Fibroblast of lung (primary cell): Measurements from ENCODE around the gene SPACA7. TPM values are rescaled to one million over a fixed set of nuclear protein-coding genes. Genes with fewer than 3 reads are reported as not detected.

Experiments used
- DNase-seq, 2 donors: peaks; one replicate each; pipeline versions ENCODE4 v3.0.0 to v3.0.0-alpha.2; 2010; ENCODE audit warnings: low read depth in 2 of 2
- H2AFZ ChIP-seq: 2 replicates; pipeline ENCODE4 v1.5.1; 2012; ENCODE audit warnings: low read length, control low read depth, inconsistent platforms
- H3K27ac ChIP-seq: 2 replicates; pipeline ENCODE4 v1.5.1; 2011; ENCODE audit warnings: low read length, control low read depth; ENCODE audit not compliant: insufficient read depth
- H3K27me3 ChIP-seq: 2 replicates; pipeline ENCODE4 v1.5.1; 2011; ENCODE audit warnings: mild to moderate bottlenecking, low read length; ENCODE audit not compliant: control insufficient read depth, insufficient read depth
- H3K36me3 ChIP-seq: 2 replicates; pipeline ENCODE4 v1.5.1; 2011; ENCODE audit warnings: low read length; ENCODE audit not compliant: control insufficient read depth, insufficient read depth
- H3K4me1 ChIP-seq: 2 replicates; pipeline ENCODE4 v1.5.1; 2011; ENCODE audit warnings: low read length; ENCODE audit not compliant: control insufficient read depth, insufficient read depth; ENCODE audit errors: extremely low read depth
- H3K4me2 ChIP-seq: 2 replicates; pipeline ENCODE4 v1.5.1; 2011; ENCODE audit warnings: low read length, control low read depth; ENCODE audit not compliant: insufficient read depth; ENCODE audit errors: extremely low read depth
- H3K4me3 ChIP-seq, 4 experiments: fragments of 200-600 bp in 1 of 4; sonication (generic) in 1 of 4; replicated peaks in 1 of 4; 2 replicates each; pipeline ENCODE4 v1.5.1; 2011 to 2016; ENCODE audit warnings: low read length in 4 of 4, low read depth in 3 of 4, mild to moderate bottlenecking in 3 of 4, control low read depth in 2 of 4, inconsistent platforms in 1 of 4, mixed read lengths in 1 of 4; ENCODE audit not compliant: insufficient read depth in 1 of 4; ENCODE audit errors: control extremely low read depth in 1 of 4
- H3K79me2 ChIP-seq: 2 replicates; pipeline ENCODE4 v1.5.1; 2012; ENCODE audit warnings: mild to moderate bottlenecking, low read length, inconsistent platforms; ENCODE audit not compliant: control insufficient read depth, insufficient read depth
- H3K9ac ChIP-seq: 2 replicates; pipeline ENCODE4 v1.5.1; 2011; ENCODE audit warnings: mild to moderate bottlenecking, low read length, control low read depth; ENCODE audit not compliant: insufficient read depth
- H3K9me3 ChIP-seq: 2 replicates; pipeline ENCODE4 v1.5.1; 2012; ENCODE audit warnings: low read depth, low read length; ENCODE audit not compliant: control insufficient read depth, insufficient read depth
- H4K20me1 ChIP-seq: 2 replicates; pipeline ENCODE4 v1.5.1; 2011; ENCODE audit warnings: low read length; ENCODE audit not compliant: control insufficient read depth, insufficient read depth; ENCODE audit errors: extremely low read depth
- CTCF ChIP-seq, 2 donors: IDR thresholded peaks in 1 of 2; conservative IDR thresholded peaks in 1 of 2; 1 replicate in 1 of 2; 2 replicates in 1 of 2; pipeline ENCODE4 v1.5.1; 2011 to 2012; ENCODE audit warnings: low read length in 2 of 2, control low read depth in 1 of 2, inconsistent platforms in 1 of 2, low read depth in 1 of 2, mild to moderate bottlenecking in 1 of 2
- EZH2 ChIP-seq: IDR thresholded peaks from 2 replicates; pipeline ENCODE4 v1.5.1; 2012; ENCODE audit warnings: low read length, control low read depth, mild to moderate bottlenecking; ENCODE audit errors: missing control alignments
- polyA plus RNA-seq, 2 donors: library from polyadenylated mRNA; depleted of rRNA in 1 of 2; stranded (reverse) in 1 of 2; unstranded in 1 of 2; fragments of >200 nt; gene quantifications; 2 replicates each; pipeline ENCODE4 v1.2.1, GENCODE V29; 2011 to 2012; ENCODE audit warnings: missing spikeins in 1 of 2
- total RNA-seq: library from RNA; depleted of rRNA; stranded (reverse); fragments of >200 nt; gene quantifications from 2 replicates; pipeline ENCODE4 v1.2.1, GENCODE V29; 2014

The SPACA7 gene
- total and polyA plus RNA-seq, 2 donors (not counting 1 experiment from before 2014, with no cell fraction given): not detected

- no peak for DNase-seq
- no peaks in the 10 kb centered on the region for H3K4me1 ChIP-seq
- no peak overlapping the region for H3K4me2 ChIP-seq
- H3K27me3 ChIP-seq: no peaks in the 10 kb centered on the region
- no peaks in the 10 kb centered on the region for H3K9me3 ChIP-seq
- no peak overlapping the region for H3K4me3 ChIP-seq
- H3K36me3 ChIP-seq: no peaks in the 10 kb centered on the region
- TF ChIP-seq EZH2: no peak
- TF ChIP-seq CTCF (conservative IDR thresholded peaks at IDR 0.05 in 1 of 2, IDR thresholded peaks at IDR 0.05 in 1 of 2; ENCODE audit: low read depth in 1 of 2, low read length in 2 of 2): no peak
- no peaks in the 10 kb centered on the region for H4K20me1 ChIP-seq
- no peaks in the 10 kb centered on the region for H3K79me2 ChIP-seq
- no peak overlapping the region for H3K27ac ChIP-seq
- H2AFZ ChIP-seq: no peak overlapping the region
- H3K9ac ChIP-seq: no peak overlapping the region
These were observed 24.3 kb upstream of the SPACA7 start for GRCh38 chr13:112351825-112352224.

- no peak overlapping the region for H3K9ac ChIP-seq
- no peak for TF ChIP-seq CTCF (conservative IDR thresholded peaks at IDR 0.05 in 1 of 2, IDR thresholded peaks at IDR 0.05 in 1 of 2; ENCODE audit: low read depth in 1 of 2, low read length in 2 of 2)
These were observed 22.3 kb upstream of the SPACA7 start for GRCh38 chr13:112353856-112354255.

GRCh38 chr13:112354330-112355273 is 21.6 kb upstream of the SPACA7 start:
- Histone ChIP-seq H2AFZ (no peak overlapping the region), H3K27me3 (no peaks in the 10 kb centered on the region), H4K20me1 (no peaks in the 10 kb centered on the region), H3K4me3 (no peak overlapping the region), H3K27ac (no peak overlapping the region), H3K4me2 (no peak overlapping the region), H3K9ac (no peak overlapping the region), H3K79me2 (no peaks in the 10 kb centered on the region), H3K36me3 (no peaks in the 10 kb centered on the region), H3K9me3 (no peaks in the 10 kb centered on the region), H3K4me1 (no peaks in the 10 kb centered on the region)
- no peak for DNase-seq
- no peak for TF ChIP-seq CTCF (conservative IDR thresholded peaks at IDR 0.05 in 1 of 2, IDR thresholded peaks at IDR 0.05 in 1 of 2; ENCODE audit: low read depth in 1 of 2, low read length in 2 of 2)
- no peak for TF ChIP-seq EZH2

More at GRCh38 chr13:112353856-112354255, 22.3 kb upstream of the SPACA7 start:
- Histone ChIP-seq H4K20me1 (no peaks in the 10 kb centered on the region), H3K4me1 (no peaks in the 10 kb centered on the region), H3K27ac (no peak overlapping the region), H3K4me2 (no peak overlapping the region), H3K27me3 (no peaks in the 10 kb centered on the region), H3K79me2 (no peaks in the 10 kb centered on the region), H2AFZ (no peak overlapping the region), H3K36me3 (no peaks in the 10 kb centered on the region), H3K4me3 (no peak overlapping the region), H3K9me3 (no peaks in the 10 kb centered on the region)
- DNase-seq: no peak
